Esophagus mucosa (tissue), 1 donor: ENCODE data around the gene ARL6. TPM values are rescaled to one million over a fixed set of nuclear protein-coding genes. Genes with fewer than 3 reads are reported as not detected.

Experiments
- ATAC-seq: fragments of 200-7000 bp; cut with Tn5 transposase; one replicate; pipeline ENCODE4 v1.9.1; 2020
- total RNA-seq: library from RNA; stranded (reverse); gene quantifications from one replicate; pipeline ENCODE4 v1.2.4, GENCODE V29; 2023
- donor health status: DM: yes; HTN: yes; CAD: no.

The ARL6 gene
- total RNA-seq: 3.5 TPM

DNA sequence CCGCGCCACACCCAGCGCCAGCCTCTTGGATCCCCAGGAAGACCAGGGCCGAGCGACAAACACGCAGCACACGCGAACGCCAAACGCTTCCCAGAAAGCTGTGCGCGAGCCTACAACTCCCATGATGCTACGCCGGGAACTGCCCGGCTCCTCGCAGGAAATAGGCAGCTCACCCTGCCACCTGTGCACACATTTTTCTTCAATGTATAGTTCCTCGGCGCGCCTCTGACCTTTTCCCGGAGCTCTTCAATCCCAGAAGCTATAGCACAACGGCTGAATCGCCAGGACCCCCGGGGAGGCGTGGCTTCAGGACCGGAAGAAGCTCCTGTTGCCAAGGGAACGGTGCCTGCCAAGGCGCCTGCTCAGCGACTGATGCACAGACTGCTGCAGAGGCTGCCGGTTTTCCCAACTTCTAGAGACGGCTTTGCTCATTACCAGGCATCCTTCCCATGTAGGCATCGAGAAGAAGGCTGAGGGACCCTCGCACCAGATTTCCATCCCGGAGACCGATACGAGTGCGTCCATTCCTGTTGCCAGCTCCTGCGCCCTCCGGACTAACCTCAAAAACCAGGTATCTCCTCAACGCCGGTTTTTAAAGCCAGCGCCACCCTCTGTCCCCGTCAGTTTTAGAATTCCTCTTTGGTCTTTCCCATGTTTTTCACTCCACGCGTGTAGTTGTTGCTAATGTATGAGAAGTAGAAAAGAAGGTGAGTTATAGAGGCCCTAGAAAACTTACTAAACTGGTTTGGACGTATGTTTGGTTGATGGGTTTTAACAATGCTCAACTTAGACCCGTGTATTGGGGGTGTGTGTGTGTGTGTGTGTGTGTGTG is at the start of gene ARL6:
ARL6 (plus strand) TSS at position 352 of the 832 bp plus-strand sequence. CDS start 3,350 bp downstream, outside the sequence.
- peak; percentile 98 for ATAC-seq

GRCh38 chr3:97719156-97719821 is 45.3 kb upstream of the ARL6 start:
- ATAC-seq: peak; percentile 71

DNA sequence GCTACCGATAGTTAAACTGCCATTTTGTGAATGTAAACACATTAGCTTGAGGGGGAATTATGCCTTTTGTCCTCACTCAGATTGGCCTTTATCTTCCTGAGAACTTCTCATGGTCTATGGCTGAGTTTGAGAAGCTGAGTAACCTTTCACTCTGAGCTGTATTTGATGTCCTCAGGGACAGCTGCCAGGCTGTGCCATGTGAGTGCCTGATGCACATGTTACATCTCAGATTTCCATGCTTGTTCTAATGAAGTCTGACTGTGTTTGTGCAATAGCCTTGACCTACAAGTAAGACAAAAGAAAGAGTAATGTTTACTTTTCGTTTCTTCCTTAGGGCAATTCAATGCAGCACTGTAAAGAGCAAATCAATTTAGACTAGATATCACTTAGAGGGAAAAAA is 44.1 kb upstream of the ARL6 start:
- no peak for ATAC-seq

- no peak for ATAC-seq
Measured at GRCh38 chr3:97721446-97721845, 43.1 kb upstream of the ARL6 start.

DNA sequence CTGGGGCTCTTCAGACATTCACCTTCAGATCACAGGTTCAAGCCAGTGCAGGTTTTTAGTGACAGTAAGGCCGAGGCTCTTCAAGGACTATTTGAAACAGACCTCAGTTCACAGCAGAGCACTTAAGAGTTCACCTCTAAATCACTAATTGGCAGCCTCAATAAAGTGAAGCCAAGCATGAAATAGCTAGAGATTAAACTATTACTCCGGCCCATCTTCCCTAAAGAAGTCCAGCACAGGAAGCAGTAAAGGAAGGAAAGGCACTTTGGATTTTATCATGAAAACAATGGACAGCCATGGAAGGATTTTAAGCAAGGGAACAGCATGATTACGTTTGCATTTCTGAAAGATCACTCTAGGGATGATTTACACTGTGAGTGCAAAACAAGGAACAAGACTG is 27.6 kb upstream of the ARL6 start:
- no peak for ATAC-seq

DNA sequence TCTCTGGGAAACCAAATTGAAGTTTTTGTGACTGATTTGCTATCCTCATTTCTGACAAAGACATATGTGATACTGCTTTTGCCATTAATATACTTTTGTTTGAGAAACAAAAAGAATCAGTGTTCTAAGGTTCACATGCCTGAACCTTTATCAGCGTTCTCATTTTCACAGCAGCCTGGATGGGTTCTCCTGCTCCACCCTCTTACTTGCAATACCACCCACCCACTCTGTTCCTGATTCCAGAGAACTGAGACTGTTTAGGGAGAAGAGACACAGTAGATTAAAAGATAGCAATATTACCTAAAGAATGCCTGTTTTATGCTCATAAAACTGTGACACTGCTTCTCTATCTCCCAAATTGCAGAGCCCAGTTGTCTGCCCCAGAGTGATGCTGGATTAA is 25.8 kb upstream of the ARL6 start:
- no peak for ATAC-seq

DNA sequence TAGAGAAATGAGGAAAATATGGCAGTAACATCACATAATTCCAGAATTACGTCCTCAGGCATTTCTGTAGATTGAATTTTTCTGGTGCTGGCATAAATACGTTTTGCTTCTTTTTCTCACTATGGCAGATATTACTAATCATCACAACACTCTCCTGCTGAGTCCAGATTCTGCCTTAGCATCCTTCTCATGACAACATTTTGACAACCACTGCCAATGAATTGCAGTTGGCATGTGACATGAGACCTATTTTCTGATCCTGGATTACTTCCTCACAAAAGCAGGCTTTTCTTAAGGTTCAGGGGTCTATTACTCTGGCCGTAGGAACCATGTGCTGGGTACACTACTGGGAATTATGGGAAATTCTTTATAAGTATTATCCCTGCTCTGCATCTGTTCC is 22.5 kb upstream of the ARL6 start:
- ATAC-seq: no peak

GRCh38 chr3:97744289-97744688 is 20.3 kb upstream of the ARL6 start:
- ATAC-seq: no peak

DNA sequence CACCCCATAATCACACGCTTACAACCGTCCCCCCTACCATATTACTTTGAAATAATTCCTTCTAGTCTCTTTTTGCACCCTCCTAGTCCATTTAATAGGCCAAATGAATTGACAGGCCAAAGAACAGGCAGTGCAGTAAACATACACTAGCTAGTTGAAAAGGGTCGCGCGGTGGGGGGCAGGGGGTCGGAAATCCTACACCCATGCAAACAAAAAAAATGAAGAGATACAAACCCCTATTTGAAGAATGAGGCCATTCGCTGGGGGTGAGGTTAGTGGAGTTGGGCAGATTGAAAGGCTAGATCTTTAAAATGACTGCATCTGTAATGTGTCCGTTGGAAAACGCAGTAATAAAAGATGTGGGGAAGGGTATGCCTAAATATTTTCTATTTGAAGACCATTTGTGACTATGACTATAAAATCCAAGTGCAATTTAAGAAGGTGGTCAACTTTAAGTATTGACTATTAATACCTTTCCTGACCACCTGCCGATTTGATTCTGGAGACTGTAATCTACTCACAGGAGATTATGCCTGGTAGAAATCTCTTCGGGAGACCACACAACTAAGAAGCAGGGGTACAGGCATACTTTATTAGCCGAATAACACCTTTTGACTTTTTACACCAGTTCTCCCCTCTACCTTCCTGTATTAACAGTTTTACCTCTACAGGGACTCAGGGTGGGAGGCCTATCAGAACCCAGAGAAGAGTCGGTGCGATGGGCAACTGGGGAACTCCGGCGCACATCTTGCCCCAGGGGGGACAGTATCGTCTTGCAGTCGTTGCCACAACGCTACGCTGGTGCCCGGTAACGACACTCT is 762 bp upstream of the ARL6 start:
- no peak for ATAC-seq

DNA sequence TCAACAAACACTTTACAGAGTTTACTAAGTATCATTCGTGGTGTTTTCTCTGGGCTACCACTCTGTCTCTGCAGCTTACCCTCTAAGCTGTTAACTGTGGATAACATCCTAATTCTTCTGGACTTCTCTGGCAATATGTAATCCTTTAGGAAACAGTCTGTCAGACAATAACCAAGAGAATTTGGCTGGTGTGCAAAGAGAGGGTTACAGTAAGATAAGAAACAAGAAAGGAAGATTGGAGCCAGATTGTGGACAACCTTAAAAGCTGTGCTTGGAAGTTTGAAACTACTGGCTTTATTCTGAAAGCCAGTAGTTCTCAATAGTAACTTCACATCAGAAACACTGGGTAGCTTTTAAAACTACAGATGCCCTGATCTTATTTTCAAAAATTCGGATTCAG is 778 bp downstream of the ARL6 start:
- no peak for ATAC-seq

DNA sequence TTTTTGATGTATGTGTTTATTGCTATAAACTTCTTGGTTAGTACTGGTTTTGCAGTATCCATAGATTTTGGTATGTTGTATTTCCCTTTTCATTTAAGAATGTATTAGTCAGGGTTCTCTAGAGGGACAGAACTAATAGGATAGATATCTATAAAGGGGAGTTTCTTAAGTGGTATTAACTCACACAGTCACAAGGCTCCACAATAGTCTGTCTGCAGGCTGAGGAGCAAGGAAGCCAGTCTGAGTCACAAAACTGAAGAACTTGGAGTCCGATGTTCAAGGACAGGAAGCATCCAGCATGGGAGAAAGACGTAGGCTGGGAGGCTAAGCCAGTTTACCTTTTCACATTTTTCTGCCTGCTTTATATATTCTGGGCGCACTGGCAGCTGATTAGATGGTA is 8.4 kb downstream of the ARL6 start:
- ATAC-seq: no peak

GRCh38 chr3:97778152-97778551 is 13.6 kb downstream of the ARL6 start:
- no peak for ATAC-seq

- peak; percentile 48 for ATAC-seq
Measured at GRCh38 chr3:97793420-97794019, 29.0 kb downstream of the ARL6 start.

DNA sequence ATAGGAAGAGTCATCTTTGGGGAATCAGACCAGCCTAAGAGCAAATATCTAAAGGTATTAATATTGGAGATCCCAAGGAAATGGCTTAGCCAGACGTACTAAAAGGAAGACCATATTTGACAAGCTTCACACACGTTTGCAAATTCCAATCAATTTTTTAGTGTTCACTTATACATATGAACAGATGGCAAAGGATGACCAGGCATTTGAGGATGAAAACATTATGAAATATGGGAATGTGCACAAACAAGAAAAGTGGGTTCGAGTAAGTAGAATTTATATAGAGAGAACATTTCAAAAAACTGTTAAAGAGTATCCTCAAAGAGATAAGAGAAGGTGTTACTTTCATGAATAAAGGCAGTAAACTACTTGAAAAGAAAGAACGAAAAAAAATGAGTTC is 31.4 kb downstream of the ARL6 start:
- ATAC-seq: no peak

GRCh38 chr3:97804471-97804870 is 39.9 kb downstream of the ARL6 start:
- ATAC-seq: no peak

GRCh38 chr3:97810779-97811390 is 46.3 kb downstream of the ARL6 start:
- peak; percentile 86 for ATAC-seq

DNA sequence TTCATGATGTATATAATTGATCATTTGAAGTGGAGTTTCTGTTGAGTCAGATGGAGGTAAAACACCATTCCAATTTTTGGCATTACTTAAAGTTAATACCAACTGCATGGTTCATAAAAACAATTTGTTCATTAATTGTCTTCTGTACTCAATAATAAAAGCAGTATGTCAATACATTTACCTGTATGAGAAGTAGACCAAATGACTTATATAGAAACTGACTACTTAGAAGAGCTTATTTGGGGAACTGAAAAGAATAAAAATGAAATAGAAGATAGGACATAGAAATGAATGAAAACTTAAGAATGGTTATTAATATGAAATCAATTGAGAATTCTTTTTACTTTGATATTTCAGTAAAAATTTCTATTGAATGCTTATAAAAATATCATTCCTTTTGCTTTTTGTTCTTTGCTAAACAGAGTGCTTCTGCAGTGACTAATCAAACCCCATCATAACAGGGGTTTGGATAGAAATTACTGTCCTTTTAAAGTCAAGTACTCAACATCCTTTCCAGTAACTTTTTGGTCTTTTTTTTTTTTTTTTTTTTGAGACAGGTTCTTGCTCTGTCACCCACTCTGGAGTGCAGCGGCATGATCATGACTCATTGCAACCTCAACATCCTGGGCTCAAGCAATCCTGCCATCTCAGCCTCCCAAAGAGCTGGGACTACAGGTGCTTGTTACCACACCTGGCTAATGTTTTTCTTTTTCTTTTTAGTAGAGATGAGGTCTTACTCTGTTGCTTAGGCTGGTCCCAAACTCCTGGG is 50.8 kb downstream of the ARL6 start:
- no peak for ATAC-seq

DNA sequence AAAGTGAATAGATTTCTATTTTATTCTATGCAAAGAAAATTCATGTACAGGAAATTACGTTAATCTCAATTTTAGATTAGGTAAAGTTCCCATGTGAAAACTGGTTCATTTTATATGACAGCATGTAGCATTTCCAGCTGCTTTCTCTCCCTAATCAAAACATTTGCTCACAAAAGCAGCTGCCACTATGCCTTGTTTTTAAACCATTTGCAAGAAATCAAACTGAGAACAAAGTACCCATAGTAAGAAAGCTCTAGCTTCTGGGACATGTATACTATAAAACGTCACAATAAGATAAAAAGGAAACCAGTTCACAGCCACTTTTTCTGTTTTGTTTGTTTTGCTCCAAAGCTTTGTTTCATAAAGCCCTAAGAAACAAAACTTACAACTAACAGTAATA is 52.3 kb downstream of the ARL6 start:
- ATAC-seq: no peak

GRCh38 chr3:97817965-97818364 is 53.4 kb downstream of the ARL6 start:
- no peak for ATAC-seq

DNA sequence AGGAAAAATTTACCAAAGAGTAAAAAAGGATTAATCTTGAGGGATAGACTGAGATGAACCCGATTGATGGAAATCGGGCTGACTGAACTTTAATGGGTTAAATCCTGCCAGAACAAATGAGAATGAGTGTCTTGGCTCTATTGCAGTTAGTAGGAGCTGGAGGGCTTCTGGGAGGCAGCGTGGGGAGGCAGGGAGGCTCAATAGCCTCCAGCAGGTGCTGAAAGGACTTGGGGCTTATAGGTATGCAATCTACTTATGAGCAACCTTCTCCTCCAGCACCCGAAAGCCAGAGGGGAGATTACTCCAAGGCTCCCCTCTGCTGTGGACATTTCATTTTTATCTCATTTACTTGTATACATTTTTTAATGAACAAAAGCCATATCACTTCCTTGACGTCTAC is 56.2 kb downstream of the ARL6 start:
- no peak for ATAC-seq

DNA sequence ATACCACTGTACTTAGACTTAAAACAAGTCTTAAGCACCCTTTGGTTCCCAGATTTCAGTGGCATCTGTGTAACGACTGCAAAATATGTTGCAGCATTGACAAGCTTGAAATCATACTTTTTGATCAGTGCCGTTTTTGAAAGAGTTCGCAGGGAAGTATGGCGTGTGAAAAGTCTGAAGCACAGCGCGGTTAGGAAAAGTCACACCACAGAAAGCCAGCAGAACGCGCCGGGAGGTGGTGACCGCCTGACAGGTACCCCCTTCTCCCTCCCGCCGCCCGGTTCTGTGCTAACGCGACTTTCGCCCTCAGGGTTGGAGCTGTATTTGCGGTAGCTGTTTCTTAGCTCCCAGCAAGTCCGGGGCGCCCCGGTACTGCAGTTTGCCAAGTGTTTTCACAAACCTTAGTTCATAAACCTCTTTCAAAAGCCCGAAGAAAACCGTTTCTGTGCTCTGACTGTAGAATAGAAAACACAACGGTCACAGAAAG is 56.8 kb downstream of the ARL6 start:
- ATAC-seq: peak; percentile 24
